Psoas muscle (tissue), 8 donors: Measurements from ENCODE around the gene LRBA. TPM values are rescaled to one million over a fixed set of nuclear protein-coding genes. Genes with fewer than 3 reads are reported as not detected.

Experiments used
- ATAC-seq, 4 donors: fragments of 200-7000 bp; cut with Tn5 transposase; one replicate each; pipeline ENCODE4 v1.9.1; 2020; ENCODE audit warnings: moderate library complexity in 3 of 4, mild to moderate bottlenecking in 2 of 4
- DNase-seq, 2 donors: peaks; one replicate each; pipeline ENCODE4 v3.0.0-alpha.2; 2020
- H3K27ac ChIP-seq: fragments of 200-600 bp; one replicate; pipeline ENCODE4 v1.8.0; 2022
- H3K27me3 ChIP-seq, 3 donors: fragments of 200-600 bp in 1 of 3; one replicate each; pipeline versions ENCODE4 v1.6.1 to v1.8.0; 2013 to 2022; ENCODE audit warnings: low read length in 2 of 3, mild to moderate bottlenecking in 2 of 3, moderate library complexity in 1 of 3; ENCODE audit not compliant: insufficient read depth in 3 of 3
- H3K36me3 ChIP-seq, 2 donors: fragments of 200-600 bp in 1 of 2; one replicate each; pipeline versions ENCODE4 v1.6.1 to v1.8.0; 2013 to 2022; ENCODE audit warnings: low read depth in 1 of 2, mild to moderate bottlenecking in 1 of 2, moderate library complexity in 1 of 2; ENCODE audit not compliant: insufficient read depth in 1 of 2
- H3K4me1 ChIP-seq: fragments of 200-600 bp; one replicate; pipeline ENCODE4 v1.8.0; 2022
- H3K4me3 ChIP-seq: fragments of 200-600 bp; one replicate; pipeline ENCODE4 v1.8.0; 2022; ENCODE audit warnings: mild to moderate bottlenecking
- H3K9me3 ChIP-seq: fragments of 200-600 bp; one replicate; pipeline ENCODE4 v1.8.0; 2022
- CTCF ChIP-seq: fragments of 200-600 bp; IDR thresholded peaks from one replicate; pipeline ENCODE4 v1.8.0; 2022; ENCODE audit warnings: antibody characterized with exemption
- WGBS, 3 donors: extraction: QIAGEN DNeasy Blood & Tissue Kit; methylation state at CpG; one replicate each; pipeline versions ENCODE4 v1.1.6 to v1.1.7; 2013; 5-methylcytosine and 5-hydroxymethylcytosine counted together
- intact Hi-C, 2 donors: fragments of 100-400 bp; cut with DNase I; formaldehyde crosslinking; loops; one replicate each; pipeline versions ENCODE4 v1.11.0 to v1.14.2; 2022
- polyA plus RNA-seq, 3 donors: library from polyadenylated mRNA; stranded (reverse); fragments of 200-250 nt; gene quantifications; one replicate each; pipeline ENCODE4 v1.2.3, GENCODE V29; 2013
- total RNA-seq, 4 donors: library from RNA; stranded (reverse); fragmentation: NEBNext Ultra II Directional in 2 of 4; extraction: Animal tissue kit (Norgen Biotek cat#: 25700) in 2 of 4; gene quantifications; one replicate each; pipeline versions ENCODE4 v1.2.1 to v1.2.4, GENCODE V29; 2021 to 2023
- donor health status: healthy with polysubstance abuse.
- donor health status: DM: no; HTN: no; CAD: no; lungs with moderate emphysema.
- donor health status: Bipolar disorder and iron deficiency.
- donor health status: healthy.
- donor health status: DM: yes; HTN: yes; CAD: no.
- donor health status: DM: no; HTN: no; CAD: no.
- donor health status: DM: no; HTN: no; CAD: no.
- donor health status: DM: yes; HTN: yes; CAD: no.

LRBA gene
- total and polyA plus RNA-seq, 7 donors, result 2.9 to 10.6 (median 6.4) TPM

DNA sequence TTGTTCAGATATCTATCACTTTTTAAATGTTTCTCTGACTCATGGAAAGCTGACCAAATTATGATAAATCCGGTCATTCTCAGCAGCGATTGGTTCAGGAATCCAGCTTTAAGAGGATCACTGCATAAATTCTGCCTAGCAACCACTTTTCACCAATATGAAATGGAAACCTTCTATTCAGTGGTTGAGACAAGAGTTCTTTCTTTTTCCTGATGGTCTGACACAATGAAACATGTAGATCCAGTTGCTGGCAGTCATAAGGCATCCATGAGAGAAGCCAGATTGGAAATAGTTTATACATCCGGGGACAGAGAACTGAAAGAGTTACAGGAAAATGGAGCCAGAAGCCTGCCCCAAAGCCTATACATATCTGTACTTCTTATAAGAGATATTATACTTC lies 406.0 kb downstream of the LRBA start:
- Histone ChIP-seq H3K4me1 (no peaks in the 10 kb centered on the region), H3K36me3 (no peaks in the 10 kb centered on the region), H3K27ac (no peak overlapping the region), H3K9me3 (no peaks in the 10 kb centered on the region), H3K4me3 (no peak overlapping the region), H3K27me3 (no peaks in the 10 kb centered on the region)
- no peak for TF ChIP-seq CTCF
- no peak for ATAC-seq
- DNase-seq, result no peak
- 94 to 95% (median 94%) methylated on average over 3 of the region's 3 CpGs for WGBS, 3 donors
- intact Hi-C loops, result no loop called here

GRCh38 chr4:150600812-150601445 lies 414.2 kb downstream of the LRBA start:
- WGBS, 3 donors, result 88 to 89% (median 89%) methylated on average over 5 of the region's 5 CpGs
- intact Hi-C loops, result no loop called here

GRCh38 chr4:150599547-150599946 lies 415.5 kb downstream of the LRBA start:
- H3K4me3 ChIP-seq, result no peak overlapping the region
- intact Hi-C loops, result no loop called here
- H3K27me3 ChIP-seq, result no peaks in the 10 kb centered on the region
- no peaks in the 10 kb centered on the region for H3K9me3 ChIP-seq
- ATAC-seq, result no peak
- H3K36me3 ChIP-seq, result peaks cover 0 to 5% of the 10 kb centered on the region in 2 donors
- H3K27ac ChIP-seq, result no peak overlapping the region
- no peaks in the 10 kb centered on the region for H3K4me1 ChIP-seq
- DNase-seq, result no peak
- no peak for TF ChIP-seq CTCF
- 89 to 94% (median 89%) methylated on average over 1 of the region's 1 CpG for WGBS, 3 donors

More at GRCh38 chr4:150600812-150601445, 414.2 kb downstream of the LRBA start:
- ATAC-seq (no peak), DNase-seq (no peak)
- Histone ChIP-seq H3K27ac (no peak overlapping the region), H3K36me3 (peaks cover 0 to 5% of the 10 kb centered on the region in 2 donors), H3K4me1 (no peaks in the 10 kb centered on the region), H3K4me3 (no peak overlapping the region), H3K27me3 (no peaks in the 10 kb centered on the region), H3K9me3 (no peaks in the 10 kb centered on the region)
- TF ChIP-seq CTCF, result no peak

- peaks cover 0 to 5% of the 10 kb centered on the region in 2 donors for H3K36me3 ChIP-seq
- ATAC-seq (no peak), DNase-seq (no peak)
- no peak overlapping the region for H3K27ac ChIP-seq
- no peaks in the 10 kb centered on the region for H3K9me3 ChIP-seq
- no peaks in the 10 kb centered on the region for H3K4me1 ChIP-seq
- no peaks in the 10 kb centered on the region for H3K27me3 ChIP-seq
- WGBS, 3 donors, result 85 to 89% (median 89%) methylated on average over 12 of the region's 12 CpGs
- no peak overlapping the region for H3K4me3 ChIP-seq
- intact Hi-C loops, result no loop called here
- no peak for TF ChIP-seq CTCF
These were observed 416.2 kb downstream of the LRBA start for GRCh38 chr4:150598909-150599308.

DNA sequence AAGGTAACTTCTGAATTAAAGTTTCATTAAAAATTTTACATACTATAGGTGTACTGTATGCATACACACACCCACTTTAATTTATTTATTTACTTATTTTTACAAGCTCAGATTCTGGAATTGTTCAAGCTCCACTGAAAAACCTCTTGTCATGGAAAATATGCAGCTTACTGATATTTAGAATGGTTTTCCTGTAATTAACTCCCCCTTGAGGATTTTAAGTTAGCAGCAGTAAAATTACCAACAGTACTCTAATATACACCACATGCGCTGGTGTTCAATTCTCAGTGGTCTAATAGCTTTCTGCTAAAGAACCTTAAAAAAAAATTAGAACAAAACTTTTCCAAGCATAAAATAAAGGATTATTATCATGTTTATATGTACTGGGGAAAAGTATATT lies 421.1 kb downstream of the LRBA start:
- Histone ChIP-seq H3K4me1 (no peaks in the 10 kb centered on the region), H3K36me3 (peaks cover 0 to 8% of the 10 kb centered on the region in 2 donors), H3K9me3 (no peaks in the 10 kb centered on the region), H3K27ac (no peak overlapping the region), H3K27me3 (no peaks in the 10 kb centered on the region), H3K4me3 (no peak overlapping the region)
- intact Hi-C loops, result no loop called here
- ATAC-seq, result no peak
- TF ChIP-seq CTCF, result no peak
- DNase-seq, result no peak
- 90 to 94% (median 91%) methylated on average over 1 of the region's 1 CpG for WGBS, 3 donors
